Measurements from ENCODE around the gene STIM1.

The STIM1 gene

GRCh38 chr11:3882655-3883054 is 27.2 kb downstream of the STIM1 start:
- H3K9me3 ChIP-seq = no peaks in the 10 kb centered on the region
- H3K27ac ChIP-seq = no peak overlapping the region
- no peak overlapping the region for H3K4me3 ChIP-seq
- intact Hi-C loops (cut with DNase I; ENCODE audit: low total_unique reads) = no loop called here
- H3K4me1 ChIP-seq = peaks cover 0 to 35% (median 16%) of the 10 kb centered on the region in 4 donors
- no peak for TF ChIP-seq CTCF (IDR thresholded peaks at IDR 0.05)
- H3K27me3 ChIP-seq = no peaks in the 10 kb centered on the region
- H3K36me3 ChIP-seq = no peaks in the 10 kb centered on the region
- DNase-seq = no peak

GRCh38 chr11:3885855-3886254 is 30.4 kb downstream of the STIM1 start:
- no peak overlapping the region for H3K27ac ChIP-seq
- intact Hi-C loops (cut with DNase I; ENCODE audit: low total_unique reads) = no loop called here
- no peaks in the 10 kb centered on the region for H3K9me3 ChIP-seq
- DNase-seq = no peak
- no peaks in the 10 kb centered on the region for H3K36me3 ChIP-seq
- H3K4me3 ChIP-seq = no peak overlapping the region
- peaks cover 0 to 18% (median 6%) of the 10 kb centered on the region in 4 donors for H3K4me1 ChIP-seq
- TF ChIP-seq CTCF (IDR thresholded peaks at IDR 0.05) = no peak
- H3K27me3 ChIP-seq = no peaks in the 10 kb centered on the region

- intact Hi-C loops (cut with DNase I; ENCODE audit: low total_unique reads) = no loop called here
- no peak for TF ChIP-seq CTCF (IDR thresholded peaks at IDR 0.05)
- no peak overlapping the region for H3K4me3 ChIP-seq
- no peaks in the 10 kb centered on the region for H3K36me3 ChIP-seq
- H3K27me3 ChIP-seq = no peaks in the 10 kb centered on the region
- DNase-seq = no peak
- no peaks in the 10 kb centered on the region for H3K9me3 ChIP-seq
- H3K4me1 ChIP-seq = peaks cover 0 to 23% (median 3%) of the 10 kb centered on the region in 4 donors
- H3K27ac ChIP-seq = no peak overlapping the region
Observed at GRCh38 chr11:3886985-3887384, 31.5 kb downstream of the STIM1 start.

- Histone ChIP-seq H3K9me3 (no peaks in the 10 kb centered on the region), H3K4me3 (no peak overlapping the region), H3K27me3 (no peaks in the 10 kb centered on the region), H3K36me3 (no peaks in the 10 kb centered on the region), H3K27ac (no peak overlapping the region), H3K4me1 (peaks cover 0 to 31% (median 13%) of the 10 kb centered on the region in 4 donors)
- TF ChIP-seq CTCF (IDR thresholded peaks at IDR 0.05) = no peak
- DNase-seq = no peak
- intact Hi-C loops (cut with DNase I; ENCODE audit: low total_unique reads) = no loop called here
Observed at GRCh38 chr11:3888876-3889275, 33.4 kb downstream of the STIM1 start.

- DNase-seq = no peak
- no peaks in the 10 kb centered on the region for H3K9me3 ChIP-seq
- H3K27ac ChIP-seq = no peak overlapping the region
- no peaks in the 10 kb centered on the region for H3K36me3 ChIP-seq
- H3K27me3 ChIP-seq = no peaks in the 10 kb centered on the region
- peaks cover 0 to 41% (median 21%) of the 10 kb centered on the region in 4 donors for H3K4me1 ChIP-seq
- TF ChIP-seq CTCF (IDR thresholded peaks at IDR 0.05) = no peak
- no peak overlapping the region for H3K4me3 ChIP-seq
- intact Hi-C loops (cut with DNase I; ENCODE audit: low total_unique reads) = no loop called here
Observed at GRCh38 chr11:3890014-3890413, 34.5 kb downstream of the STIM1 start.

- Histone ChIP-seq H3K4me1 (peaks cover 0 to 44% (median 25%) of the 10 kb centered on the region in 4 donors), H3K27ac (no peak overlapping the region), H3K27me3 (no peaks in the 10 kb centered on the region), H3K36me3 (no peaks in the 10 kb centered on the region), H3K9me3 (no peaks in the 10 kb centered on the region), H3K4me3 (no peak overlapping the region)
- intact Hi-C loops (cut with DNase I; ENCODE audit: low total_unique reads) = no loop called here
- no peak for TF ChIP-seq CTCF (IDR thresholded peaks at IDR 0.05)
- DNase-seq = no peak
Observed at GRCh38 chr11:3890806-3891205, 35.3 kb downstream of the STIM1 start.
